ENCODE results near the gene CDK5RAP2.

GRCh38 chr9:120544441-120544840, 35.5 kb downstream of the CDK5RAP2 start:
- TF ChIP-seq CTCF (IDR thresholded peaks at IDR 0.05) (no peak), POLR2A (IDR thresholded peaks at IDR 0.05) (no peak)
